Left kidney (tissue), 2 donors: ENCODE data around the gene C6orf132. TPM values are rescaled to one million over a fixed set of nuclear protein-coding genes. Genes with fewer than 3 reads are reported as not detected.
A peak's percentile ranks its signal among the peaks of the same experiment; 100 is the strongest.
"Not testable (repeated sequence)": the region's sequence is repeated elsewhere in the genome, so short reads cannot be mapped to it uniquely, and the experiment has no call there.

ENCODE experiments used
- DNase-seq: peaks from one replicate; pipeline ENCODE4 v3.0.0-alpha.2; 2013
- polyA plus RNA-seq: library from polyadenylated mRNA; unstranded; fragments of 120-200 nt; gene quantifications from one replicate; pipeline ENCODE4 v1.2.1, GENCODE V29; 2013; ENCODE audit not compliant: insufficient read length

Gene C6orf132
- polyA plus RNA-seq, 1 donor: 4.4 TPM

DNA sequence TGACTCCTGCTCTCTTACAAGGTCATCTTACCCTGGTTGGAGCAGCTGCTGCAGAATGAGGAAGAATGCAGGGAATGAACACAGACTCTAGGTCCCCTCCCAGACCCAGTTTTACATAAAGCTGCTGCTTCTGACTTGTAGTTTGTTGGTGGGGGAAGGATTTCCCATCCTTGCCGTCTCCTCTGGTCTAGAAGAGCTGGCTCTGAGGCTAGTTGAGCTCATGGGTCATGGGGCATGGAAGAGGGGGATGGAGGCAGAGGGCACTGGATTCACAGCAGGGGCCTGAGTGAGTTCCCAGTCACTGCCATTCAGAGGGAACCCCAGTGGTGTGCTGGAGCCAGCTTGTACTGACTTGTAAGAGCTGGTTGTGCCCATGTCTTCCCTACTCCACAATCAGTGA is 21.6 kb upstream of the C6orf132 start:
- DNase-seq: peak; percentile 19

DNA sequence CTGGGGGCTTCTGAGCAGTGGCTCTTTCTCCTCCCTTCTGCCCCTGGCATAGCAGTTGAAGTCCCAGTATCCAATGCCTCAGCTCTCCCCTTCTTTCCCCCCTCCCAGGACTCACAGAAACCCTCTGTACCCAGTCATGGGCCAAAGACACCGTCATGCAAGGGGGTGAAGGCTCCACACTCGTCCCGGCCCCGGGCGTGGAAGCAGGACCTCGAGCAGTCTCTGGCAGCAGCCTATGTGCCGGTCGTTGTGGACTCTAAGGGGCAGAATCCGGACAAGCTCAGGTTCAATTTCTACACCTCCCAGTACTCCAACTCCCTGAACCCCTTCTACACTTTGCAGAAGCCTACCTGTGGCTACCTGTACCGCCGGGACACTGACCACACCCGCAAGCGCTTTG is 20.4 kb upstream of the C6orf132 start:
- no peak for DNase-seq

DNA sequence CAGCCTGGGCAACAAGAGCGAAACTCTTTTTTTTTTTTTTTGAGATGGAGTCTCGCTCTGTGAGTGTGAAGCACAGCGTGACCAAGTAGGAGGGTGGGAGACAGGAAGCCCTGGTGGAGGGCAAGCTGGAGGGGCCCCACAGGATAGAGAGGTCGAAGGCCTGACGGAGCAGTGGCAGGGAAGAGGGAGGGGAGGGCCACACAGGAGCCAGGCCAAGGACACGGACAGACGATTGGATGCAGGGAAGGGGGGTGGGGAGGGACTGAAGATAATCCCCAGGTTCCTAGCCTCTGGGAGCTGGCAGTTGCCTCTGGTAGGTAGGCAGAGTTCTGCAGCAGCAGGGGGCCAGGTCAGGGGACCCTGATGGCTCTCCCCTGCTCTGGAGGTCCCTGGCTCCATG is 20.0 kb upstream of the C6orf132 start:
- DNase-seq: no peak

DNA sequence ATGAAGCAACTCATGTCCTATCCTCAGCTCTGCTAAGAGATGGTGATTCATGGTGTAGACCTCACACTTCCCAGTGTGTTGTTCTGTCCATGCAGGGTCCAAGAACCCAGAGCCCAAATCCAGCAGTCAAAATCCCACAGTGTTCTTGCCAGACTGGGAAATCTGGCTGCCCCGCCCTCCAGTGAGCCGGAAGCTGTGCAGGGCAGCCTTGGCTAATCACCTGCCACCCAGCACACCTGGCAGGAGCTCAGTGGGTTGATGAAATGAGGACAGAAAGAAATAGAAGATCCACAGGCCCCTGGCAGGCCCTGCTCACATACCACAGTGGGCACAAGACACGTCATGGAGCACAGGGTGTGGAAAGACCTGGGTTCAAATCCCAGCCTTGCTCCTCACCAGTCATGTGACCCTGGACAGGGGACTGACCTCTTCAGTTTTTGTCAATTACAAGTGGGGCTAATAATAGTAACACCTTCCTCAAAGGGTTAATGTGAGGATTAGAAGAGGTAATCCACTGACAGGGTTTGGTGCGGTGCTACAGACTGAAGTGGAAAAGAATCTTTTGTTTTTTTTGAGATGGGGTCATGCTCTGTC is 17.1 kb upstream of the C6orf132 start:
- no peak for DNase-seq

DNA sequence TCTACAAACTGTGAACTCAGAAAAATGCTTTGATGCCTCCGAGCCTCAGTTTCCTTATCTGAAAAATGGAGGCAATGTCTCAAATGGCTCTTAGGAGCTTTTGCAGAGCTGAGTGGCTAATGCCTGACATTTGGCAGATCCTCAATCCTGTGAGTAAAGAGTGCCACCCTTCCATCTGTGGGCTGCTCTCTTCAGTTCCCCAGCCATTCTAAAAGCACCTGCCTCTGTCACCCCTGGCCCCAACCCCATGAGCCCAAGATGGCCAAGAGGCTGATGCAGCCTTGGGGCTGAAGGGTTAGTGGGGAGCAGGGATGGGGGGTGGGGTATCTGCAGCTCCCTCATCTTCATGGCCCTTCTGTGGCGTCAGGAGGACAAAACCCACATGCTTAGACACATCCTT is 16.2 kb upstream of the C6orf132 start:
- DNase-seq: no peak

DNA sequence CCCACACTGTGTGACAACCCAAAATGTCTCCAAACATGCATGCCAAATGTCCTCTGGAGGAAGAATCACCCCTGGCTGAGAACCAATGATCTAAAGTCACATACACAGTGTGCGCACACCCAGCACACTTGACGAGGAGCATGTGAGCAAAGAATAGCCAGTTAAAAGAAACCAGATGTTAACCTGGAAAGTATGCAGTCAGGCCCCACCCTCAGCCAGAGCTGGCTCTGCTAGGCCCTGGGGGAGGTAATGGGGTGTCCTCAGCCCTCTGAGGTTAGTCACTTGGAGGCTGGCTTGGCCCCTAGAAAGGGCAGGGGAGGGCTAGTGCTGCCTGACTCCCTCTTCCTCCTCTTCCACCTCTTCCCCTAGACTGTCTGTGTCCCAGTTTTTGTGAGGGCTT is 15.6 kb upstream of the C6orf132 start:
- no peak for DNase-seq

DNA sequence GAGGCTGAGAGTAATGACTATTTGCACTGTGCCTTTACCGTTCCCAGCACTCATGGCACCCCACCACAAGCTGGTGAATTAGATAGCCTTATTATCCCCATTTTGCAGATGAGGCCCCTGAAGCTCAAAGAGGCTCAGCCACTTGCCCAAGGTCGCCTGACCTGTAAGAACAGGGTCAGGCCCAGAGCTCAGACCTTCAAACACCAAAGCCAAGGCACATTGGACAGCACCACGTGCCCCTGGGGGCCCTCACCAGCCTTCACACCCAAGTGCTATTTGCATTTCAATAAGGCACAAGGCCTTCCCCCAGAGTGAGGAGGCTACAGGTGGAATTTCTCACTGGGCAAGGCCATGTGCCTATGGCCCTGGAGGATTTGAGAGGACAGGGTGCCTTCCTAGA is 14.2 kb upstream of the C6orf132 start:
- DNase-seq: no peak

DNA sequence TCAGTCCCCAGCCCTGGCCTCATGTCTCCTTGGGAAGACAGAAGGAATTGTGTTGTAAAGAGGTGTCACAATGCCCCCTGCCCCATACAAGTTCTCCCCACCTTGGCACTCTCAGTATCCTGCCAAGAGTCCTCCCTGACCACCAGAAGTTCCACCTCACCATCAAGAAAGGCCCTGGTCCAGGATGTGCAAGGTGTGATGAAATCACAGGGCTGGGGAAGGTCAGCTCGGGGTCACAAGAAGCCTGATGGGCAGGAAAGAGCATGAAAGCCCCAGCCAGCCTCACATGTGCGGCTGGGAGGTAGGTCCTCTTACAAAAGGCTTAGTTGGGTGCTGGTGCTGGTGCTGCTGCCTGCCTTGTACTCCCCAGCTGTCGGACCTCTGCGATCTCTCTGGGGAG is 12.9 kb upstream of the C6orf132 start:
- DNase-seq: no peak

DNA sequence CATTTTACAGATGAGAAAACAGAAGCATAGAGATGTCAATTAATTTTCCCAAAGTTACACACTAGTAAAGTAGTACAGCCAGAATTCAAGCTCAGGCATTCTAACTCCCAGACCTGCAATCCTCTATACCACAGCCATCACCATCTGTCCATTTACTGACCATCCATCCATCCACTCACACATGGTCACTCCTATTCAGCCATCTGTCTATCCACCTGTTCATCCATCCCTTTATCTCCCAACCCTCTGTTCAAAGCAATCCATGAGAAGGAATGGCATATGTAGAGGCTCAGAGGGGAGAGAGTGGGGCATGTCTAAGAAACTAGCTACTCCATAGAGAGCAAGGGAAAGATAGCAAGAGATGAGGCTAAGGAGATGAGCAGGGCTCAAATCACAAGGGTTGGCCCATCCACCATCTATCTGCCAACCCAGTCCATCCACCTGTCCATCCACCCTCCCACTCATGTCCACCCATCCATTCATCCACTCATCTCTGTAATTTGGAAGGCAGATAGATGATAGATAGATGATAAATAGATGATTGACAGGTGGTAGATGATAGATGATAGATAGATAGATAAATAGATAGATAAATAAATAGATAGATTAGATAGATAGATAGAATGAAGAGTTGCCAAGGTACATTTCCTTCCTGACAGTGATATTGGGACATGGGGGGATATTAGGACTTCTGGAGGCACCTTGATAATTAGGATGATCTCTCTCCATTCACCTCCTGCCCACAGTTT is 12.2 kb upstream of the C6orf132 start:
- no peak for DNase-seq

DNA sequence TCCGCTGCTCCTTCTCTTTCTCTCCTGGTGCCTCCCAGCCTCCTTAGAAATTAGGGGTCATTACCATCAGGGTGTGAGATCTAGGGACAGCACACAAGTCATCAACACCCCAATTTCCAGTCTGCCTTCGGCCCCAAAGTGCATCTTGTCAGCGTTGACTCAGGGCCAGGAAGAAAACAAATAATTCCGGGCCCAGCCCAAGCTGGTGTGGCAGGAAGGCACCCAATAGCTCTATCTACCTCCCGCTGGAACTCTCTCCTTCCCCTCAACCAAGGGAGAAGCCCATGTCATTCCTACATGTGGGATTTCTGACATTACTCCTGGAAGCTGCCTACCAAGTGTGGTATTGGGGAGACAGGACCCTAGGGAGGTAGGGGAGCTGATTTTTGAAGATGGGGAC is 11.5 kb upstream of the C6orf132 start:
- no peak for DNase-seq

DNA sequence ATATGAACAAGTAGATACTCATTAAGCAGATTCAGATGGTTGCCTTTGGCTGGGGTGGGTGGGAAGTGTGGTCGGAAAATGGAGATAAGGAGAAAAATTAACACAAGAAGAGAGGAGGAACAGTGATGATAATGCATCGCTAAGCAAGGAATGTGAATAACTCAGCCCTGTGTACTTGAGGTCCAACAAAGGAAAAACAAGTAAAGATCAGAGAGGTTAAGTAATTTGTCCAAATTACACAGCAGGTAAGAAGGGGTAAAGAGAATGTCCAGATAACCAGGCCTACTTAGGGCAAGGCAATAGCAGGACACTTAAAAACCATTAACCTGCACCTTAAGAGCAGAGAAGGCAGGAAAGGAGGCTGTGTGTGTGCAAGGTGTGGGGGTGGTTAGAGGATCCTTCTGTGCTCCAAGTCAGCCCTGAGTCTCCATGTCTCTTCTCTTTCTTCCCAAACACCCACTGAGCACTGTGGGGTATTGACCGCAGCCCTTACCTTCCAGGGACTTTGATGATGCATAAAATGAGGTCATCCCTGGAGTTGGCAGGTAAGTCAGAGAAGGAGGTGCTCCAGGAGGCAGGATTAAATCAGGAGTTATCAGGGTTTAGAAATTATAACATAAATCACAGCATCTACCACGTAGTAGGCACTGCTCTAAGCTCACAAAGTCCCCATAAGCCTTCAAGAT is 10.3 kb upstream of the C6orf132 start:
- not testable (repeated sequence) for DNase-seq

DNA sequence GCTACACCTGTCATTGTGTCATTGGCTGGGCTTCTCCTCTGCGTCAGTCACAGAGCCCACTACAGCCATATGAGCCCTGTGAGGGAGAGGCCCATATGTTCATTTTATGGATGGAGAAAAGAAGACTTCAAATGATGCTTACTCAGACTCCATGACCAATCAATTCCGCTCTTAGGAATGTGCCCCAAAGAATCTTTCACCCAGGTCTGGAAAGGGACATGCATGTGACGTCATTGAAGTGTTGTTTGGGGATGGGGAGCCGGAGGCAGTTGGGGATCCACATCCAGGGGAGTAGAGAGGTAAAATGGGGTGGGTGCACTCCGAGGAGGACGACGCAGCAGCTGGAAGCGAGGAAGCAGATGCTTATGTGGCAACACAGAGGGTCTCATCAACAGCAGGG is 9.6 kb upstream of the C6orf132 start:
- DNase-seq: no peak

DNA sequence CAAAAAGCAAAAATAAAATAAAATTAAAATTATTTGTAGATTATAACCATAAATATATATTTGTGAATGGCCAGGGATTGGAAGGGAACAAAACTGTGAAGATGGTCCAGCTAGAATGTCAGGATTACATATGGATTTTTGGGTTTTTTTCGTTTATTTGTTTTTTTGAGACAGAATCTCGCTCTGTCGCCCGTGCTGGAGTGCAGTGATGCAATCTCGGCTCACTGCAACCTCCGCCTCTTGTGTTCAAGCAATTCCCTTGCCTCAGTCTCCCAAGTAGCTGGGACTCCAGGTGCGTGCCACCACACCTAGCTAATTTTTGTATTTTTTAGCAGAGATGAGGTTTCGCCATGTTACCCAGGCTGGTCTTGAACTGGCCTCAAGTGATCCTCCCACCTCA is 7.8 kb upstream of the C6orf132 start:
- DNase-seq: no peak

DNA sequence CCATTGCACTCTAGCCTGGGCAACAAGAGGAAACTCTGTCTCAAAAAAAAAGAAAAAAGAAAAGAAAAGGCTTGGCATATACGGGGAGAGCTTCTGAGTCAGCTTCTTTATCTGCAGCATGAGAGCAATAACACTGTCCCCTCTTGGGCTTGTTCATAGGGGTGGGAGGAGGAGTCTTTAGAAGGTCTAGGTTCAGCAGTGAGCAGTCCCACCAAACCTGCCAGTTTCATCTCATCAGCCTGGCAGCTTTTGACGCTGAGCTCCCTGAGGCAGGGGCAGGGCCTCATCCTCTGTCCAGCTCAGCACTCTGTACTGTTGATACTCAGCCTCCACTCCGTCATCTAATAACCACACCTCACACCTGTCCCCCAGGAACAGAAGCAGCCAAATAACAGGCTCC is 5.6 kb upstream of the C6orf132 start:
- DNase-seq: no peak

DNA sequence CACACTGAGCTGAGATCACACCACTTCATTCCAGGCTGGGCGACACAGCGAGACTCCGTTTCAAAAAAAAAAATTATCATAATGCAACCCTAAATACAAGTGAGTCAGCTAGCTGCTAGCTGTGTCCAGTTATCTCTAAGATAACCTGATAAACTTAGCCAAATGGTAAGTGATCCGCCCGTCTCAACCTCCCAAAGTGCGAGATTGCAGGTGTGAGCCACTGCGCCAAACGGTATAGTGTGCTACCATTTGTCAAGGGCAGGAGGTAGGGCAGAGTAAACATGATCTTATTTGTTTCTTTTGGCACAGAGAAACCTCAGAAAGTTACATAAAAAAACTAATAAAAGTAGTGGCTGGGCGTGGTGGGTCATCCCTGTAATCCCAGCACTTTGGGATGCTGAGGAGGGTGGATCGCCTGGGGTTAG is 4.7 kb upstream of the C6orf132 start:
- DNase-seq: no peak

DNA sequence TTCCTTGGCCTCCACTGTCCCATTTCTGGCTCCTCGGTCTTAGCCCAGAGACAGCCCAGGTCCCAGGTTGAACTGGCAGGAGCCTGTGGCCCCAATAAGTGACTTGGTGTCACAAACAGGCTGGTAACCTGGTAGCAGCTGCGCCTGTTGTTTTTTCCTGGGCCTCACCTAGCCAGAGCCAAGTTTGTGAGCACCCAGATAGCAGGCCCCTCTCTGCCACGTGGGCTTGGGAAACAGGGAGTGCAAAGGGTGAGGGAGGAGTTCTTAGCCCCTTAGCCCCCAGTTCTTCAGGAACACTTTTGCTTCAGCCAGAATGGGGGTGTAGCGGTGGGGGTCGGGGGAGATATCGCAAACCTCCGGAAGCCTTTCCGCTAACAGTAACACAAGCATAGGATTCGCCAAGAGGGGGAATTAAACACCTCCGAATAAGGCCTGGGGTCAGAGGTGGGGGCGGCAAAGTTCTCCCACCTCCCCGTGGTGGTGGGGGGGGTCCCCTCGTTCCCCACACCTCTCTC is 760 bp downstream of the C6orf132 start:
- DNase-seq: no peak

DNA sequence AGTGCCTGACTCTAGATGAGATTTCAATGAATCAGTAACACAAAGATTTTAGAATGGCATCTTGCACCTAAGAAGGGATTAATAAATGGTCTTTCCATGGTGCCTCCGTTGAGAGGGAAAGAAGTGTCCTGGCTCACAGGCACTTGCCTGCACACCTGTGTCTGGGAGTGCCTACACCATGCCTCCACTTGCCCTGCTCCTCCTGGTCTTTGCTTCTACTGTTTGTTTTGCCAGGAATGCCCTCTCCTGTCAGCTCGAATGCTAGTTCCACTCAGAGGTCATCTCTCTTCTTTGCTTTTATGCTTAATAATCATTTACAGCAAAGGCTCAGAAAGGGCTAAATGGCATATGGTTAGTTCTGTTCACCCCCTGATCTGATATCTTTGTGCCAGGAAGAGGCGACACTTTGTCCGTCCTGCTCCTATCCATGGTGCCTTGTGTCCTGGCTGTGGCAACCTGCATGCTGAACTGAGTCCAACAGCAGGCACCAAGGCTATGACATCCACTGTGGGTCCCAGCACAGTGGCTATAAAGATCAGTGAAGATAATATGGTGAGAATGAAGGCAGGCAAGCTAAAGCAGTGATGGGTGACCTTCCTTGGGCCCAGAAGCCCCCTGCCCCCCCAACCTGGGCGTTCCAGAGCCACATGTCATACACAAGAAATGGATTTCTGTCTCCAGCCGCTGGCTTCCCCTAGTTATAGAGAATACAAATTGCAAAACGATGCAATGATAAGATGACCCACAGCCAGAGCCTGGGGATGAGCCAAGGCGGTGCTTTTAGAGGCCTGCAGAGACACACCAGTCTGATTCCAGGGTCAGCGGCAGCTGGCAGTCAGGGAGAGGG is 1.4 kb downstream of the C6orf132 start:
- DNase-seq: no peak

DNA sequence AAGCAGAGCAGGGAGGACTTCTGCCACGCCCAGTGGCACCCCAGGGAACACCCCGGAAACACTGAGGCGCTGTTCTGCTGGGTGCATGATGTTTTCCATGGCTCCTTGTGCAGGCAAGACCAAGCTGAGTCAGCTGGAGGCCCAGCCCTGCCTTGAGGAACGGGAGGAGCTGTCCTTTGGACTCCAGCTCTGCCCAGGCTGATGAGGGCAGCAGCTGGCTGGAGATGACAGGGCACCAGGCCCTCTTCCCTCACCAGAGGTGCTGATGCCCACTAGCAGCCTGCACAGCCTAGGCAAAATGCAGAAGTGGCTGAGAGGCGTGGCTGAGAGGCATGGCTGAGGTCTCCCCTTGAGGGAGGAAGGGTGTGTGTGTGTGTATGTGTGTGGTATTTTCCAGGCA is 2.4 kb downstream of the C6orf132 start:
- no peak for DNase-seq

DNA sequence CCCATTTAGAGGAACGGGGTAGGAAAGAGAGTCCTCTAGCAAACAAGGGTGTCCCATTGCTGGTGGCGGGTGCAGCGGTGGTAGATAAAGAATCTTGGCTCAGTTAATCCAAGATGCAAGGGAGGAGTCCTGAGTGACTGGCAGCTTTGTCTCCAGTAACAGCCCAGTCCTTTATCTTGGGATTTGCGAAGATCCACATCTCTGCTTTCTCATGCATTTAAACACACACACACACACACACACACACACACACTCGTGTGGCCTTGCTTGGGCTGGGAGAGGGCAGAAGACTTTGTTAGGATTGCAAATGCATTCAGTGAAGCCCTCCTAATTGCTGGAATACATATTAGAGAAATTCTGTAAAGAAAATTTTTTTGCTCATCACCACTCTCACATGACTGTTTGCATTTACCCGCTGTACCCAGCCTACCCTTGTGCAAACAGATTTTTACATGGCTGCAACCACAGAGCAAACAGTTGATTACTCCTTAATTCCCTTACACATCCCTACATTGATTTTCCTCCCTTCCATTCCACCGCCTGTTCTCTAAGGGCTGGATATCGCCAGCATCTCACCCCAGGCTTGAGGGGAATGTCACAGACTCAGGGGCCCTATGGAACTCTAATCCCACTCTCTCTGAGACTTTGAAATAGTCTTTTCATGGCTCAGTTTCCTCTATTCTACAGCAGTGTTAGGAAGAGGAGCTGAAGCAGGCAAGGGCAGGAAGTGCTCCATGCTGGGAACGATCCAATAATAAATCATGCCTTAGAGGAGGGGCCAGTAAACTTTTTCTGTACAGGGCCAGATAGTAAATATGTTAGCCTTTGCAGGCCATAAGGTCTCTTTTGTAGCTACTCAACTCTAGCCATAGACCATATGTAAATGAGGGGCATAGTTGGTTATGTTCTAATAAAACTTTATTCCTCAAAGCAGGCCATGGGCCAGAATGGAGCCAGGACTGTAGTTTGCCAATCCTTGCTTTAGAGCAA is 3.5 kb downstream of the C6orf132 start:
- DNase-seq: no peak

DNA sequence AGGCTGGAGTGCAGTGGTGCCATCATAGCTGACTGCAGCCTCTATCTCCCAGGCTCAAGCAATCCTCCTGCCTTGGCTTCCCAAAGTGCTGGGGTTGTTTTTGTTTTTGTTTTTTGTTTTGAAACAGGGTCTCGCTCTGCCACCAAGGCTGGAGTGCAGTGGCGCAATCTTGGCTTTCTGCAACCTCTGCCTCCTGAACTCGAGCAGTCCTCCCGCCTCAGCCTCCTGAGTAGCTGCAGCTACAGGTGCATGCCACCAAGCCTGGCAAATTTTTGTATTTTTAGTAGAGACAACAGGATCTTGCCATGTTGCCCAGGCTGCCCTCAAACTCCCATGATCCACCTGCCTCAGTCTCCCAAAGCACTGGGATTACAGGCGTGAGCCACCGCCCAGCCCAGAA is 4.2 kb downstream of the C6orf132 start:
- DNase-seq: no peak

DNA sequence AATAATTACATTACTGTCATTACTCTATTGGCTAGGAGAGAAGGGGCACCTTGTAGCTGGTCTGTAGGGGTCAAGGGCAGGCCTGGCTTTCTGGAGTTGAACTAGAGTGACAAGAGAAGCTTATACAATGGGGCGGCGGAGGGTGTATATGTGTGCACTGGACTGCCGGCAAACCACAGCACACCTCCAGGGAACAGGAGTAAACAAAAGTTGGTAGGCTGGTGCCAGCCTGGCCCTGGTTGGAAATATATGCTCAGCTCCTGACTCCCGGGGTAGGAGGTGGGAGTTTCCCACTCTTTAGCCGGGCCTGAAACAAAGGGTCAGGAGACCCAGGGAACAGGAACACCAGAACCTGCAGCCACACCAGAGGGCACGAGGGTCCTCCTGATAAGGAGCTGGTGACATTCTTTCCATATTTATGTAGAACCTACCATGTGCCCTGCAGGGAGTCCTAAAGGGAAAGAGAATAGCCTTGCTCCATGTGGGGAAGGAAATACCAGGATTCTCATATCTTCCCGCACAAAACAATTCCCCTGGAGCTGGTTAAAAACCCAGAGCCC is 5.1 kb downstream of the C6orf132 start:
- DNase-seq: no peak
